Subcutaneous adipose tissue (tissue), 4 donors: ENCODE results near the gene COMMD10. TPM values are rescaled to one million over a fixed set of nuclear protein-coding genes. Genes with fewer than 3 reads are reported as not detected.

Experiments used
- total RNA-seq, 4 donors: library from RNA; depleted of rRNA; stranded (reverse); fragments of >200 nt; gene quantifications; one replicate each; pipeline ENCODE4 v1.1.0, GENCODE V29; 2016
- TF ChIP-seq, protein P1 (sequence below): fragments of 450-650 bp; IDR thresholded peaks from one replicate; pipeline ENCODE4 v1.5.1; 2016; ENCODE audit warnings: low read depth, mild to moderate bottlenecking, control low read depth, antibody characterized with exemption, moderate library complexity

The COMMD10 gene
- total RNA-seq, 4 donors from 2014 or later, result 25.2 to 58.2 (median 38.8) TPM

DNA sequence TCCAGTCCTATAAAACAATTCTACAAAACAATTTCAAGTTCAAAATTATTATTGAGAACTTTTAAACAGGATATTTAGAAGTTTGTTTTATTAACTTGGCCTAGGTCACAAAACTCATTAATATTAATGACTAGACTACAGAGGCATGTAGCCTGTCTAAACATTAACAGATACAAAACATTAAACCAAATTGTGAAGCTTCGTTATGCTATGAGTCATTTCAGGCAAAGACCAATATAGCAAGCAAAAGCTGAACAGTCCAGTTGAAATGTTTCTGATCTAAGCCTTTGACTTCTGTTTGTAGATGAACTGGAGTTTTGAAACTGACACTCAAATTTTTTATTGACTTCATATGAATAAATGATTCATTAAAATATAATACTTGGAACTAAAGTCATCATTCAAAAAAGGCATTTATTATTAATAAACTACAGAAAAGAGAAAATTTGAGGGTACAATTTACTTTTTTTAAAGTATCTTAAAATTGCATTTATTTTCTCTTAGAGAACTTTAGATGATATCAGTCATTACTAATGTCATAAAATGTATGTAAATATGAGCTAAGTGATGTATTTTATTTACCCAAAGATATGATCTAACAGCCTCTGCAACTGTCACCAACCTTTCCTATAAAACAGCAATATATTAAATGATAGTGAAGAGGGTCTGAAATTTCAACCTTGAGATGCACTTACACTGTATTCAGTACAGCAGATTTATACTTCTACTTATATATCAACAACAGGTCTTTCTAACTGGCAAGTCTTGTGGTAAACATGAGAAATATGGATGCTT lies 188.8 kb downstream of the COMMD10 start:
- TF ChIP-seq, protein P1, sequence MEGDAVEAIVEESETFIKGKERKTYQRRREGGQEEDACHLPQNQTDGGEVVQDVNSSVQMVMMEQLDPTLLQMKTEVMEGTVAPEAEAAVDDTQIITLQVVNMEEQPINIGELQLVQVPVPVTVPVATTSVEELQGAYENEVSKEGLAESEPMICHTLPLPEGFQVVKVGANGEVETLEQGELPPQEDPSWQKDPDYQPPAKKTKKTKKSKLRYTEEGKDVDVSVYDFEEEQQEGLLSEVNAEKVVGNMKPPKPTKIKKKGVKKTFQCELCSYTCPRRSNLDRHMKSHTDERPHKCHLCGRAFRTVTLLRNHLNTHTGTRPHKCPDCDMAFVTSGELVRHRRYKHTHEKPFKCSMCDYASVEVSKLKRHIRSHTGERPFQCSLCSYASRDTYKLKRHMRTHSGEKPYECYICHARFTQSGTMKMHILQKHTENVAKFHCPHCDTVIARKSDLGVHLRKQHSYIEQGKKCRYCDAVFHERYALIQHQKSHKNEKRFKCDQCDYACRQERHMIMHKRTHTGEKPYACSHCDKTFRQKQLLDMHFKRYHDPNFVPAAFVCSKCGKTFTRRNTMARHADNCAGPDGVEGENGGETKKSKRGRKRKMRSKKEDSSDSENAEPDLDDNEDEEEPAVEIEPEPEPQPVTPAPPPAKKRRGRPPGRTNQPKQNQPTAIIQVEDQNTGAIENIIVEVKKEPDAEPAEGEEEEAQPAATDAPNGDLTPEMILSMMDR, result no peak

DNA sequence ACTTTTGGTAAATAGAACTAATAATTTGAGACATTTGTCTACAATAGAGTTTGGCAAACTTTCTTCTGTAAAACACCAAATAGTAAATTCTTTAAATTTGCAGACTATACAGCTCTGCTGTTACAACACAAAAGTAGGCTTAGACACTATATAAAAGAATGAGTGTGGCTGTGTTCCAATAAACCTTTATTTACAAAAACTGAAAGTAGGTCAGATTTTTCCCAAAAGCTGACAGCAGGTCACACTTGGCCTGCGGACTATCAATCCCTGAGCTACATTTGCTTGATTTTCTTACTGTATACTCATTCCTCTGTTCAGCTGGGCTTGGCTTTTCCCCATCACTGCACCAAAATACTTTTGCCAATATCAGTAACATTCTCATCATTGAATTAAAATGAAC lies 189.4 kb downstream of the COMMD10 start:
- TF ChIP-seq, protein P1, result no peak

DNA sequence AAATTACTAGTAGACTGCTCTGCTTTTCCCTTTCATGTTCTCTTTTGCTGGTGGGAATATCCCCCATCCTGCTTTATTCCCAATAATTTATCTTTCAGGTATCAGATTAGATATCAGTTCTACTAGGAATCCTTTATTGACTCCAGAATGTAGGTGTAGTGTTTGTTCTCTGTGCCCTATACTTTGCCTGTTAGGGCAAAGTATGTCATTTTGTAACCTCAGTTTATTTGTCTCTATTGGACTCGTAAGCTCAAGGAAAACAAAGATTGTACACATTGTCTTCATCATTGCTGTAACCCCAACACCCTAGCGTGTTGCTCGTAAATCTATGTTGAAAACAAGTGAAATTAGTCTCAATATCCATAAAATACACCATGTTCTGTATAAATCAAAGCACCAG lies 190.5 kb downstream of the COMMD10 start:
- TF ChIP-seq, protein P1, result no peak

DNA sequence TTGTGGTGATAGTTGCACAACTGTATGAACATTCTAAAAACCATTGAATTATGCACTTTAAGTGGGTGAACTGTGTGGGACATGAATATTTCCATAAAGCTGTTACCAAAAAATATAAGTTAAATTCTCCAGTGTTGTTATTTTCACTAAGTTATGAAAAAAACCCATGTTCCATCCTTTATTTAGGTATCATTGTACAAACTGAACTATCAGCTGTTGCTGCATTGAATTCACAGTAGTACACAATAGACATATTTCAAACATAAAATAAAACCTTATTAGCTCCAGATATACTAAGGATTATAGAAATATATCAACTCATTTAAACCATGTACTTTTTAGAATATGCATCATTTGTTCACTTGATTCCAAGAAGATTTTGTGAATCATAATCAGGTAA lies 192.1 kb downstream of the COMMD10 start:
- TF ChIP-seq, protein P1, result no peak

DNA sequence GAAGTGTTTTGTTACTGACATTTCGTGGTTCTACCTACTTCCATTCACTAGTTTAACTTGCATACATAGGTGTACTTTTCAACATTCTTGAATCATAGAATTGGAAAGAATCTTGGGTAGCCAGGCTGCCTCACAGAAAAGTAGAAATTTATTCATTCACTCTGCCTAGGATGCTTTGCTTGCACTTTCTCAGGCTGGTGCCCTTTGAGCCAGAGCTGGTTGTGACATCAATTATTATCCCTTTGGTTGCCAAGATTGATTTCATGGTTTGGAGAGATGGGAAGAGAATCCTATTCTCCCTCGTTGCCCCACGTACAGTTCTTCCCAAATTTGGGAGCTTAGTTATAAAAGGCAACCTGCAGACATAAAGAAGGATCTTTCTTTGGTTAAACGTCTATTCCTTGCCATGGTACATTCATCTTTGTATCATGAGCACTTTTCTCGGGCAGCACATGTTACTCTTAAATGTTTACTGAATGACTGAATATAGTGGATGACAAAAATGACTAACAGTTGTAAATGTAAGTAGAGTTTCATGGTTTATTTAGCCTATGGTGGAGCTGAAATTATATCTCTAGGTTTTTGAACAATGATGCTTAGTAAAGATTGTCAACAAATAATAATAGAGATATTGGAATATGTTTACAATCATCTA lies 195.5 kb downstream of the COMMD10 start:
- TF ChIP-seq, protein P1, result no peak

DNA sequence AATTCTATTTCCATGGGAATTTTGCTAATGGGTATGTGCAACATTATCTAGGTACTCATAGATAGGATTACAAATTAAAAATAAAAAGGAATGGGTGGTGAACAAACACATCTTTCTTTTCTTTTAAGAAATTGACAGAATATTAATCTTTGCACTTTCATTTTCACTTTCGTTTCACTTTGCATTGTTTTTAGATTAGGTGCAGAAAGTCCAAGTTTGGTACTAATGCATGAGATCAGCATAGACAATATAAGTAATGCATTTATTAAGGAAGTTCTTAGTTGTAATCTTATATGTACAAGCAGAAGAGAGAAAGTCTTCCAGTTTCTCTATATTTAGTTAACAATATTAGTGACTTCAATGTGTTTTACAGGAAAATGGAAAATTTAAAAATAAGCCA lies 196.5 kb downstream of the COMMD10 start:
- TF ChIP-seq, protein P1, result no peak

DNA sequence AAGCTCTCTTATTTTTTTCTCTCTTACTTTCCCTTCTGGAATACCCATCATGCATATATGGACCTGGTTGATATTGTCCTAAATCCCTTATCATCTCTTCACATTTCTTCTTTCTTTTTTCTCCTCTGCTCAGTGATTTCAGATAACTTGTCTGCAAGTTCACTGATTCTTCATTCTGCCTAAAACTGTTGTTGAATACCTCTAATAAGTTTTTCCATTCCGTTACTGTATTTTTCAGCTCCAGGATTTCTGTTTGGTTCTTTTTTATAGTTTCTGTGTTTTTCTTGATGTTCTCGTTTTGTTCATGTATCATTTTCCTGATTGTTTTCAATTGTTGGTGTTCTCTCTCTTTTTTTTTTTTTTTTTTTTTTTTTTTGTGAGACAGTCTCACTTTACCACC lies 203.7 kb downstream of the COMMD10 start:
- TF ChIP-seq, protein P1, result no peak
